HL-60 (cell line): ENCODE measurements around the gene SNX30.

ENCODE experiments used
- TF ChIP-seq, protein P1 (sequence below): IDR thresholded peaks from 2 replicates; pipeline ENCODE4 v1.6.1; 2012; ENCODE audit warnings: low read depth; ENCODE audit not compliant: insufficient replicate concordance
- TF ChIP-seq, protein P2 (sequence below): IDR thresholded peaks from one replicate; pipeline ENCODE4 v1.5.1; 2011; ENCODE audit warnings: low read length, control low read depth, inconsistent platforms; ENCODE audit not compliant: insufficient read depth

- TF ChIP-seq, protein P1, sequence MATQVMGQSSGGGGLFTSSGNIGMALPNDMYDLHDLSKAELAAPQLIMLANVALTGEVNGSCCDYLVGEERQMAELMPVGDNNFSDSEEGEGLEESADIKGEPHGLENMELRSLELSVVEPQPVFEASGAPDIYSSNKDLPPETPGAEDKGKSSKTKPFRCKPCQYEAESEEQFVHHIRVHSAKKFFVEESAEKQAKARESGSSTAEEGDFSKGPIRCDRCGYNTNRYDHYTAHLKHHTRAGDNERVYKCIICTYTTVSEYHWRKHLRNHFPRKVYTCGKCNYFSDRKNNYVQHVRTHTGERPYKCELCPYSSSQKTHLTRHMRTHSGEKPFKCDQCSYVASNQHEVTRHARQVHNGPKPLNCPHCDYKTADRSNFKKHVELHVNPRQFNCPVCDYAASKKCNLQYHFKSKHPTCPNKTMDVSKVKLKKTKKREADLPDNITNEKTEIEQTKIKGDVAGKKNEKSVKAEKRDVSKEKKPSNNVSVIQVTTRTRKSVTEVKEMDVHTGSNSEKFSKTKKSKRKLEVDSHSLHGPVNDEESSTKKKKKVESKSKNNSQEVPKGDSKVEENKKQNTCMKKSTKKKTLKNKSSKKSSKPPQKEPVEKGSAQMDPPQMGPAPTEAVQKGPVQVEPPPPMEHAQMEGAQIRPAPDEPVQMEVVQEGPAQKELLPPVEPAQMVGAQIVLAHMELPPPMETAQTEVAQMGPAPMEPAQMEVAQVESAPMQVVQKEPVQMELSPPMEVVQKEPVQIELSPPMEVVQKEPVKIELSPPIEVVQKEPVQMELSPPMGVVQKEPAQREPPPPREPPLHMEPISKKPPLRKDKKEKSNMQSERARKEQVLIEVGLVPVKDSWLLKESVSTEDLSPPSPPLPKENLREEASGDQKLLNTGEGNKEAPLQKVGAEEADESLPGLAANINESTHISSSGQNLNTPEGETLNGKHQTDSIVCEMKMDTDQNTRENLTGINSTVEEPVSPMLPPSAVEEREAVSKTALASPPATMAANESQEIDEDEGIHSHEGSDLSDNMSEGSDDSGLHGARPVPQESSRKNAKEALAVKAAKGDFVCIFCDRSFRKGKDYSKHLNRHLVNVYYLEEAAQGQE: no peak
- TF ChIP-seq, protein P2, sequence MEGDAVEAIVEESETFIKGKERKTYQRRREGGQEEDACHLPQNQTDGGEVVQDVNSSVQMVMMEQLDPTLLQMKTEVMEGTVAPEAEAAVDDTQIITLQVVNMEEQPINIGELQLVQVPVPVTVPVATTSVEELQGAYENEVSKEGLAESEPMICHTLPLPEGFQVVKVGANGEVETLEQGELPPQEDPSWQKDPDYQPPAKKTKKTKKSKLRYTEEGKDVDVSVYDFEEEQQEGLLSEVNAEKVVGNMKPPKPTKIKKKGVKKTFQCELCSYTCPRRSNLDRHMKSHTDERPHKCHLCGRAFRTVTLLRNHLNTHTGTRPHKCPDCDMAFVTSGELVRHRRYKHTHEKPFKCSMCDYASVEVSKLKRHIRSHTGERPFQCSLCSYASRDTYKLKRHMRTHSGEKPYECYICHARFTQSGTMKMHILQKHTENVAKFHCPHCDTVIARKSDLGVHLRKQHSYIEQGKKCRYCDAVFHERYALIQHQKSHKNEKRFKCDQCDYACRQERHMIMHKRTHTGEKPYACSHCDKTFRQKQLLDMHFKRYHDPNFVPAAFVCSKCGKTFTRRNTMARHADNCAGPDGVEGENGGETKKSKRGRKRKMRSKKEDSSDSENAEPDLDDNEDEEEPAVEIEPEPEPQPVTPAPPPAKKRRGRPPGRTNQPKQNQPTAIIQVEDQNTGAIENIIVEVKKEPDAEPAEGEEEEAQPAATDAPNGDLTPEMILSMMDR: peak; percentile 52
These were observed 136.8 kb downstream of the SNX30 start for GRCh38 chr9:112887381-112887780.
